Measurements from ENCODE around the gene XRCC2. TPM values are rescaled to one million over a fixed set of nuclear protein-coding genes. Genes with fewer than 3 reads are reported as not detected.

The XRCC2 gene
- polyA plus RNA-seq, 1 of the 3 experiments (the other 2 are of a cell fraction) = 3.1 TPM

- no peak overlapping the region for H3K4me2 ChIP-seq
- H3K9ac ChIP-seq = no peak overlapping the region
- H3K4me1 ChIP-seq (ENCODE audit: control insufficient read depth in 1 of 2, insufficient read depth in 2 of 2, low read depth in 1 of 2, low read length in 1 of 2) = no peaks in the 10 kb centered on the region
- no peaks in the 10 kb centered on the region for H3K79me2 ChIP-seq (ENCODE audit: insufficient read depth)
- peaks cover 2 to 34% of the 10 kb centered on the region in 2 experiments for H3K36me3 ChIP-seq (replicated peaks in 1 of 2; ENCODE audit: control insufficient read depth in 1 of 2, insufficient read depth in 2 of 2, low read length in 1 of 2)
- DNase-seq = no peak
- H2AFZ ChIP-seq (ENCODE audit: low read depth) = no peak overlapping the region
- peaks cover 3% of the 10 kb centered on the region for H3F3A ChIP-seq (replicated peaks; ENCODE audit: insufficient read depth)
- H3K9me2 ChIP-seq = no peaks in the 10 kb centered on the region
- H4K20me1 ChIP-seq (ENCODE audit: insufficient read depth) = no peaks in the 10 kb centered on the region
- H3K4me3 ChIP-seq (ENCODE audit: low read depth in 2 of 2, low read length in 1 of 2) = no peak overlapping the region
- H3K27me3 ChIP-seq (ENCODE audit: insufficient read depth) = no peaks in the 10 kb centered on the region
- ChIA-PET POLR2A (no interaction called here), CTCF (interaction anchor here (1.7 to 2.1 kb wide), 3 partner anchors 9 to 16 kb away, joined by 3 to 7 read pairs (median 5); no protein-coding TSS in a partner anchor)
- TF ChIP-seq CHD2 (IDR thresholded peaks at IDR 0.05; ENCODE audit: low read length, partially characterized antibody) (no peak), REST (IDR thresholded peaks at IDR 0.05; ENCODE audit: low read depth, low read length) (no peak), TAF1 (IDR thresholded peaks at IDR 0.05; ENCODE audit: borderline replicate concordance, low read depth, low read length) (no peak), EP300 (IDR thresholded peaks at IDR 0.05; ENCODE audit: borderline replicate concordance in 1 of 2, low read depth in 1 of 2, low read length in 1 of 2) (no peak), PBX3 (IDR thresholded peaks at IDR 0.05) (no peak), MEF2A (IDR thresholded peaks at IDR 0.05; ENCODE audit: borderline replicate concordance, low read depth) (no peak), FOXM1 (IDR thresholded peaks at IDR 0.05; ENCODE audit: low read depth) (no peak), SMC3 (IDR thresholded peaks at IDR 0.05; ENCODE audit: low read depth, low read length) (no peak), RXRA (IDR thresholded peaks at IDR 0.05; ENCODE audit: borderline replicate concordance, low read depth) (no peak), NFIC (IDR thresholded peaks at IDR 0.05; ENCODE audit: borderline replicate concordance) (no peak), NRF1 (IDR thresholded peaks at IDR 0.05; ENCODE audit: low read depth, low read length) (no peak), RFX5 (IDR thresholded peaks at IDR 0.05; ENCODE audit: low read length) (no peak), RAD21 (IDR thresholded peaks at IDR 0.05; ENCODE audit: low read length) (no peak)
- TF ChIP-seq, protein P1, sequence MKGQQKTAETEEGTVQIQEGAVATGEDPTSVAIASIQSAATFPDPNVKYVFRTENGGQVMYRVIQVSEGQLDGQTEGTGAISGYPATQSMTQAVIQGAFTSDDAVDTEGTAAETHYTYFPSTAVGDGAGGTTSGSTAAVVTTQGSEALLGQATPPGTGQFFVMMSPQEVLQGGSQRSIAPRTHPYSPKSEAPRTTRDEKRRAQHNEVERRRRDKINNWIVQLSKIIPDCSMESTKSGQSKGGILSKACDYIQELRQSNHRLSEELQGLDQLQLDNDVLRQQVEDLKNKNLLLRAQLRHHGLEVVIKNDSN (IDR thresholded peaks at IDR 0.05; ENCODE audit: borderline replicate concordance, low read depth) = no peak
- TF ChIP-seq, protein P2, sequence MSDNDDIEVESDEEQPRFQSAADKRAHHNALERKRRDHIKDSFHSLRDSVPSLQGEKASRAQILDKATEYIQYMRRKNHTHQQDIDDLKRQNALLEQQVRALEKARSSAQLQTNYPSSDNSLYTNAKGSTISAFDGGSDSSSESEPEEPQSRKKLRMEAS (IDR thresholded peaks at IDR 0.05; ENCODE audit: low read depth) = no peak
- no peaks in the 10 kb centered on the region for H3K9me3 ChIP-seq
- no peak overlapping the region for H3K27ac ChIP-seq (ENCODE audit: low read depth in 2 of 2, low read length in 1 of 2)
- 97% methylated on average over 9 of the region's 9 CpGs for WGBS (ENCODE audit: low lambda C conversion rate)
Measured at GRCh38 chr7:152643979-152644559, 31.9 kb downstream of the XRCC2 start.

Measured in SK-N-SH (cell line).